Tibial nerve (tissue), 3 donors: ENCODE data around the gene DCAF10.

ENCODE experiments used
- POLR2A ChIP-seq, 2 donors: fragments of 450-650 bp; IDR thresholded peaks; one replicate each; pipeline ENCODE4 v1.6.1; 2017; ENCODE audit warnings: antibody characterized with exemption in 2 of 2, mild to moderate bottlenecking in 2 of 2, moderate library complexity in 2 of 2
- TF ChIP-seq, protein P1 (sequence below), 5 experiments: fragments of 200-600 bp in 3 of 5; fragments of 450-650 bp in 2 of 5; sonication (generic) in 3 of 5; IDR thresholded peaks; one replicate each; pipeline ENCODE4 v1.5.1; 2016 to 2019; ENCODE audit warnings: antibody characterized with exemption in 5 of 5, mild to moderate bottlenecking in 3 of 5, moderate library complexity in 2 of 5

DNA sequence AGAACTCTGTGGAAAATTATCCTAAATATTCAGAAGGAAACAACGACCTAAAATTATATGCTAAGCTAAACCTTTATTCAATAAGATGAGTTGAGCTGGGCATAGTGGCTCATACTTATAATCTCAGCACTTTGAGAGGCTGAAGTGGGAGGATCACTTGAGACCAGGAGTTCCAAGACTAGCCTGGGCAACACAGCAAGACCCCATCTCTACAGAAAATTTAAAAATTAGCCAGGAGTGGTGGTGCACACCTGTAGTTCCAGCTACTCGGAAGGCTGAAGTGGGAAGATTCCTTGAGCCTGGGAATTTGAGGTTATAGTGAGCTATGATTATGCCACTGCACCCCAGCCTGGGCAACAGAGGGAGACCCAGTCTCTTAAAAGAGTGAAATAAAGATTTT, 51.6 kb downstream of the DCAF10 start:
- TF ChIP-seq, protein P1, sequence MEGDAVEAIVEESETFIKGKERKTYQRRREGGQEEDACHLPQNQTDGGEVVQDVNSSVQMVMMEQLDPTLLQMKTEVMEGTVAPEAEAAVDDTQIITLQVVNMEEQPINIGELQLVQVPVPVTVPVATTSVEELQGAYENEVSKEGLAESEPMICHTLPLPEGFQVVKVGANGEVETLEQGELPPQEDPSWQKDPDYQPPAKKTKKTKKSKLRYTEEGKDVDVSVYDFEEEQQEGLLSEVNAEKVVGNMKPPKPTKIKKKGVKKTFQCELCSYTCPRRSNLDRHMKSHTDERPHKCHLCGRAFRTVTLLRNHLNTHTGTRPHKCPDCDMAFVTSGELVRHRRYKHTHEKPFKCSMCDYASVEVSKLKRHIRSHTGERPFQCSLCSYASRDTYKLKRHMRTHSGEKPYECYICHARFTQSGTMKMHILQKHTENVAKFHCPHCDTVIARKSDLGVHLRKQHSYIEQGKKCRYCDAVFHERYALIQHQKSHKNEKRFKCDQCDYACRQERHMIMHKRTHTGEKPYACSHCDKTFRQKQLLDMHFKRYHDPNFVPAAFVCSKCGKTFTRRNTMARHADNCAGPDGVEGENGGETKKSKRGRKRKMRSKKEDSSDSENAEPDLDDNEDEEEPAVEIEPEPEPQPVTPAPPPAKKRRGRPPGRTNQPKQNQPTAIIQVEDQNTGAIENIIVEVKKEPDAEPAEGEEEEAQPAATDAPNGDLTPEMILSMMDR (IDR thresholded peaks at IDR 0.05) = no peak
- TF ChIP-seq POLR2A (IDR thresholded peaks at IDR 0.05) = no peak
